Kidney epithelial cell (primary cell): ENCODE measurements around the gene MELK. TPM values are rescaled to one million over a fixed set of nuclear protein-coding genes. Genes with fewer than 3 reads are reported as not detected.
A peak's percentile ranks its signal among the peaks of the same experiment; 100 is the strongest.

Source experiments
- DNase-seq: peaks from one replicate; pipeline ENCODE4 v3.0.0-alpha.2; 2010; ENCODE audit warnings: low read depth
- H3K27me3 ChIP-seq: 2 replicates; pipeline ENCODE4 v1.6.0; 2011; ENCODE audit warnings: low read length; ENCODE audit not compliant: control insufficient read depth, insufficient read depth
- H3K36me3 ChIP-seq: 2 replicates; pipeline ENCODE4 v1.5.1; 2011; ENCODE audit warnings: low read length; ENCODE audit not compliant: control insufficient read depth, insufficient read depth
- H3K4me3 ChIP-seq: 2 replicates; pipeline ENCODE4 v1.5.1; 2011; ENCODE audit warnings: low read depth, mild to moderate bottlenecking, control low read depth, low read length
- CTCF ChIP-seq: IDR thresholded peaks from 2 replicates; pipeline ENCODE4 v1.5.1; 2011; ENCODE audit warnings: mild to moderate bottlenecking, moderate library complexity, low read length, control low read depth, inconsistent platforms; ENCODE audit not compliant: insufficient read depth, poor library complexity, severe bottlenecking
- total RNA-seq: library from RNA; depleted of rRNA; stranded (reverse); fragments of >200 nt; gene quantifications from 2 replicates; pipeline ENCODE4 v1.2.3, GENCODE V29; 2015

Gene MELK
- total RNA-seq, 1 donor from 2014 or later, result 15.0 TPM

GRCh38 chr9:36622121-36622520, 49.4 kb downstream of the MELK start:
- H3K27me3 ChIP-seq, result no peaks in the 10 kb centered on the region
- H3K36me3 ChIP-seq, result no peaks in the 10 kb centered on the region
- H3K4me3 ChIP-seq, result no peak overlapping the region
- no peak for TF ChIP-seq CTCF
- no peak for DNase-seq

GRCh38 chr9:36623280-36623679, 50.6 kb downstream of the MELK start:
- no peak overlapping the region for H3K4me3 ChIP-seq
- no peak for DNase-seq
- no peak for TF ChIP-seq CTCF
- H3K36me3 ChIP-seq, result no peaks in the 10 kb centered on the region
- no peaks in the 10 kb centered on the region for H3K27me3 ChIP-seq

GRCh38 chr9:36625006-36625615, 52.4 kb downstream of the MELK start:
- Histone ChIP-seq H3K27me3 (no peaks in the 10 kb centered on the region), H3K36me3 (no peaks in the 10 kb centered on the region), H3K4me3 (no peak overlapping the region)
- TF ChIP-seq CTCF, result no peak
- DNase-seq, result peak; percentile 42

GRCh38 chr9:36632892-36633291, 60.2 kb downstream of the MELK start:
- peak; percentile 55 for TF ChIP-seq CTCF
- H3K4me3 ChIP-seq, result no peak overlapping the region
- H3K36me3 ChIP-seq, result peaks cover 1% of the 10 kb centered on the region
- H3K27me3 ChIP-seq, result no peaks in the 10 kb centered on the region
- peak; percentile 9 for DNase-seq

GRCh38 chr9:36637491-36638270, 65.0 kb downstream of the MELK start:
- no peak for TF ChIP-seq CTCF
- Histone ChIP-seq H3K27me3 (no peaks in the 10 kb centered on the region), H3K36me3 (peaks cover 3% of the 10 kb centered on the region), H3K4me3 (no peak overlapping the region)
- no peak for DNase-seq

- DNase-seq, result no peak
- no peak for TF ChIP-seq CTCF
- Histone ChIP-seq H3K4me3 (no peak overlapping the region), H3K27me3 (no peaks in the 10 kb centered on the region), H3K36me3 (peaks cover 2% of the 10 kb centered on the region)
Observed at GRCh38 chr9:36640771-36641381, 68.2 kb downstream of the MELK start.
